SU-DHL-6 (cell line): ENCODE measurements around the gene FGFR2.

Experiments used
- EZH2phosphoT487 ChIP-seq: fragments of 200-600 bp; sonication (generic), shearing (Covaris generic); conservative IDR thresholded peaks from 2 replicates; pipeline ENCODE4 v1.6.1; 2018; ENCODE audit warnings: mild to moderate bottlenecking, antibody characterized with exemption, low read length, moderate library complexity, mixed read lengths
- TF ChIP-seq, protein P1 (sequence below): fragments of 200-600 bp; sonication (generic); IDR thresholded peaks from one replicate; pipeline ENCODE4 v1.5.1; 2017; ENCODE audit warnings: antibody characterized with exemption, mild to moderate bottlenecking, low read length, moderate library complexity; ENCODE audit not compliant: insufficient read depth, poor library complexity, severe bottlenecking

DNA sequence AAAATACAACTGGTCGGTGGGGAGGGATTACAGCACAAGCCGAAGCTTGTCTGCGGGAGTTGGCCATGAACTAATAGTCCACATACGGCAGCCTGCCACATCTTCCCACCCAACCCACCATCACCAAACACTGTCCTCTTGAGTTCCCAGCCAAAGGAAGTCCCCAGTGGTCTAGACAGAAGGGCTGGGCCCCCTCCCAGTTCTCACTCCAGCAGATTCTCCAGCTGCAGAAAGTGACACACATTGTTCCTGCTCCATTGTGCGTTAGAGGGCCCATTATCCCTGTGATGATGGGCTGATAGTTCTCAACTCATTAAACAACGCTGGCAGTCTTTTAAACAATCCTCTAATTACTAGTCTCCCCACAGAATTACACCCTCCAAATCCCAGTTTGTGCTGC is 148.0 kb downstream of the FGFR2 start:
- TF ChIP-seq, protein P1, sequence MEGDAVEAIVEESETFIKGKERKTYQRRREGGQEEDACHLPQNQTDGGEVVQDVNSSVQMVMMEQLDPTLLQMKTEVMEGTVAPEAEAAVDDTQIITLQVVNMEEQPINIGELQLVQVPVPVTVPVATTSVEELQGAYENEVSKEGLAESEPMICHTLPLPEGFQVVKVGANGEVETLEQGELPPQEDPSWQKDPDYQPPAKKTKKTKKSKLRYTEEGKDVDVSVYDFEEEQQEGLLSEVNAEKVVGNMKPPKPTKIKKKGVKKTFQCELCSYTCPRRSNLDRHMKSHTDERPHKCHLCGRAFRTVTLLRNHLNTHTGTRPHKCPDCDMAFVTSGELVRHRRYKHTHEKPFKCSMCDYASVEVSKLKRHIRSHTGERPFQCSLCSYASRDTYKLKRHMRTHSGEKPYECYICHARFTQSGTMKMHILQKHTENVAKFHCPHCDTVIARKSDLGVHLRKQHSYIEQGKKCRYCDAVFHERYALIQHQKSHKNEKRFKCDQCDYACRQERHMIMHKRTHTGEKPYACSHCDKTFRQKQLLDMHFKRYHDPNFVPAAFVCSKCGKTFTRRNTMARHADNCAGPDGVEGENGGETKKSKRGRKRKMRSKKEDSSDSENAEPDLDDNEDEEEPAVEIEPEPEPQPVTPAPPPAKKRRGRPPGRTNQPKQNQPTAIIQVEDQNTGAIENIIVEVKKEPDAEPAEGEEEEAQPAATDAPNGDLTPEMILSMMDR, result no peak
- TF ChIP-seq EZH2phosphoT487, result no peak
